ENCODE results near the gene GARRE1. TPM values are rescaled to one million over a fixed set of nuclear protein-coding genes. Genes with fewer than 3 reads are reported as not detected.

GARRE1 gene
- polyA plus RNA-seq, 10 donors, result 18.2 to 28.1 (median 23.5) TPM

- no peak for DNase-seq
Observed at GRCh38 chr19:34287662-34288140, 33.3 kb downstream of the GARRE1 start.

DNA sequence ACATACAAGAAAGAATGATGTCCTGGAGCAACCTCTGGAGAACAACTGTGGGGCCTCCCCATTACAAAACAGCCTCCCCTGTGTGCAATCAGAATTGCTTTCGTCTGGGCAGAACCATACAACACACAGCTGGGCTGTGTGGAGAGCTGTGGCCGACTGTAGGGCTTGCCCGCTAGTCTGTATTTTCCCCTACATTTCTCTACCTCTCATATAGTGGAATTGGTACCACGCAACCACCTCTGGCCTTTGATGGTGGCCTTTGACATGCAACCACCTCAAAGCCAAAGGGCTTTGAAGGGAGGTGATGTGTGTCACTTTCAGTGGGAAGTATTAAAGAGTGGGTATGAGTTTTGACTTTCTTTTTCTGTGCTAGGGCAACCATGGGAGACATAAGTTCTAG, 34.0 kb downstream of the GARRE1 start:
- no peak for DNase-seq

- no peak for DNase-seq
Observed at GRCh38 chr19:34291235-34291634, 36.9 kb downstream of the GARRE1 start.

- DNase-seq, result no peak
Observed at GRCh38 chr19:34295103-34295502, 40.7 kb downstream of the GARRE1 start.

DNA sequence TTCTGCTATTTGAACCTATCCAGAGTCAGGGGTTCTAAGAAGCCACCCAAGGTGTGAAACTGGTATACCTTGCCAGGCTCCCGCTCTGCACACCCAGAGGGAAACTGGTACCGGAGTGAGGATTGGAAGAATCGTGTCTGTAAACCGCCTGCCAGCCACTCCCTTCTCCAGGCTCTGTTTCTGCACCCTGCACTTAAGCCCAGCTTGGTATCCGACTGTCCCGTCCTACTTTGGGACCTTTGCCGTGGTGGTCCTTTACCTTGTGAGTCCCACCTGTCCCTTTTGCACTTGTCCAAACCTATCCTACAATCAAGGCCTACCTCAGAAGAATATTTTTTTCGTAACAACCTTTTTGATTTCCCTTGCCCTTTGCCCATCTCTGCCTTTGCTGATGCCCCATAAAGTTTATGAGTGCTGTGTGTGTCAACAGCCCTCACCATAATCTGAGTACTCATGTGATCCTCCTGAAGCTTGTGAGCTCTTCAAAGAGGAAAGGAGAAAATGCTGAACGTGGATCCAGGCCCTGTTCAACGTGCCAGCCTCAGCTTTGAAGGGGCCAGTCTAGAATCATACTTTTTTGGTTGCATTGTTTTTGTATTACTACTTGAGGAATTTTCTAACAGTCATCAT, 44.7 kb downstream of the GARRE1 start:
- DNase-seq, result no peak

DNA sequence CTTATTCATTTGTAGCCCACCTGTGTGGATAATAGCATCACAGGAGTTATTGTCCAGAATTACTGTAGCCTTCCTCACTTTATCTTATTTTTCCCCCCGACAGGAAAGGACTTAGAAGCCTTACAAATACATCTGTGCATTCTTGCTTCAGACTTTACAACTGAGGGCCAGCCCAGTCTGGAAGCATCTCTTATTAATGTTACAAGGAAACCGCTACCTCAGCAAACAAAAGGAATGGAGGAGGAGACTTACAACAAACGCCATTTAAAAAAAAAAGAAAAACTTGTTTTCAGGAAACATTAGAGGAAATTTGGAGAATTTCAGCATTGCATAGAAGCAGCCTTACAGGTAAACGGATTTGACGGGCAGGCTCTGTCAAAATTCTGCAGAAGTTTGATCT, 45.2 kb downstream of the GARRE1 start:
- no peak for DNase-seq

GRCh38 chr19:34300380-34300779, 46.0 kb downstream of the GARRE1 start:
- no peak for DNase-seq

DNA sequence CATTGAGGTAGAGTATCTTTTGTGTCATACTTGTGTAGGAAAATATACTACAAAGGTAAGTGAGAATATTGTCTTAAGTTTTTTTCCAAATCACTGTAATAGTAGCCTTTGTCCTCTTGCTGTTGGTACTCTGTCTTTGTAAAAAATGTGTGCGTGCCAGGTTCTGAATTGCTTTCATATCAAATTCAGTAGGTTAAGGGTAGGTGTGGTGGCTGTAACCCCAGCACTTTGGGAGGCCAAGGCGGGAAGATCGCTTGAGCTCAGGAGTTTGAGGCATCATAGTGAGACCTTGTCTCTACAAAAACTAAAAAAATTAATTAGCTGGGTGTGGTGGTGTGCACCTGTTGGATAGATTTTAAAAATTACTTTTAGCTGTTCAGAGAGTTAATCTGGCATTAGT, 46.6 kb downstream of the GARRE1 start:
- no peak for DNase-seq

Other genes with a start within 250 kb of the GARRE1 start
- 100 to 1,000 TPM in 2 of 10 donors, 10 to 100 TPM in 8; 66.4 to 125 (median 86.1) TPM for gene LSM14A, start 82.0 kb upstream of the GARRE1 start, polyA plus RNA-seq (ENCODE audit: insufficient read length in 10 of 10)
- gene GPI, start 110.6 kb downstream of the GARRE1 start, polyA plus RNA-seq (ENCODE audit: insufficient read length in 10 of 10), result 100 to 1,000 TPM; 133 to 172 (median 153) TPM
- gene PDCD2L, start 149.8 kb downstream of the GARRE1 start, polyA plus RNA-seq (ENCODE audit: insufficient read length in 10 of 10), result 10 to 100 TPM; 11.4 to 19.2 (median 14.8) TPM
- gene UBA2, start 173.8 kb downstream of the GARRE1 start, polyA plus RNA-seq (ENCODE audit: insufficient read length in 10 of 10), result 100 to 1,000 TPM in 4 of 10 donors, 10 to 100 TPM in 6; 89.2 to 131 (median 97.3) TPM
- 10 to 100 TPM; 14.4 to 28.1 (median 18.9) TPM for gene WTIP, start 227.2 kb downstream of the GARRE1 start, polyA plus RNA-seq (ENCODE audit: insufficient read length in 10 of 10)